Stimulated activated naive B cell treated with anti-CD40 and anti-IgM and Interleukin-4, amounts not matched to agents 10 μg/mL and 1 μg/mL and 100 μg/mL, for 72 hours (primary cell): ENCODE results near the gene RHBDL2.
"Not testable (repeated sequence)": the region's sequence is repeated elsewhere in the genome, so short reads cannot be mapped to it uniquely, and the experiment has no call there.

Experiments used
- ATAC-seq, 2 donors: fragments of 150-1000 bp; cut with Tn5 transposase; replicated peaks; 2 replicates each; pipeline ENCODE4 v1.10.0; 2021; ENCODE audit warnings: moderate library complexity in 1 of 2
- DNase-seq: peaks from one replicate; pipeline ENCODE4 v3.0.0; 2021
- H3K27ac Mint-ChIP-seq: one replicate; pipeline ENCODE4 v1.8.0; 2022; ENCODE audit warnings: mild to moderate bottlenecking, mixed read lengths
- H3K27me3 Mint-ChIP-seq, 2 donors: one replicate each; pipeline ENCODE4 v1.8.0; 2022; ENCODE audit warnings: mixed read lengths in 2 of 2
- H3K36me3 Mint-ChIP-seq, 2 donors: one replicate each; pipeline ENCODE4 v1.8.0; 2022; ENCODE audit warnings: mixed read lengths in 2 of 2, mild to moderate bottlenecking in 1 of 2
- H3K4me1 Mint-ChIP-seq, 2 donors: one replicate each; pipeline ENCODE4 v1.8.0; 2022; ENCODE audit warnings: mixed read lengths in 2 of 2, mild to moderate bottlenecking in 1 of 2
- H3K4me3 Mint-ChIP-seq, 2 donors: one replicate each; pipeline ENCODE4 v1.8.0; 2022; ENCODE audit warnings: mild to moderate bottlenecking in 2 of 2, mixed read lengths in 2 of 2, moderate library complexity in 1 of 2
- H3K9me3 Mint-ChIP-seq, 2 donors: one replicate each; pipeline ENCODE4 v1.8.0; 2022; ENCODE audit warnings: mixed read lengths in 2 of 2, mild to moderate bottlenecking in 1 of 2

The RHBDL2 gene

DNA sequence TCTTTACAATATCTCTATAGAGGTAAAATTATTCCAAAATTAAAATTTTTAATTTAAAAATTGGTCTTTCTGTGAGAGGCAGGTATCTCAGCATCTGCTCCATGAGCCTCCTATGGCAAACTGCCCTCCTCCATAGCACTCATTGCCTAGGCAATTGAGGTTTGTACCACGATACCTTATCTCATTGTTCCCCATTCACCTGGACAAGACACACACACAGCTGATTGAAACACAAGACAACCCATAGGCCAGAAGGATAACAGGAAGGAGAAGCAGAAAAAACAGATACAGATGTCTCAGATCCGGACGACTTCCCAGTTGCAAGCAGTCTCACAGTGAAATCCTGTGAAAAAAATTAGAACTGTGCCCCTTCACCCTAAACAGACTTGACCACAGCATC lies 24.3 kb downstream of the RHBDL2 start:
- Mint-ChIP-seq H3K4me1 (no peaks in the 10 kb centered on the region), H3K27me3 (no peaks in the 10 kb centered on the region), H3K4me3 (no peak overlapping the region), H3K27ac (no peak overlapping the region), H3K36me3 (peaks cover 0 to 2% of the 10 kb centered on the region in 2 donors), H3K9me3 (no peaks in the 10 kb centered on the region)
- DNase-seq (no peak), ATAC-seq (no peak)

GRCh38 chr1:38915352-38915948 lies 26.2 kb downstream of the RHBDL2 start:
- no peak for ATAC-seq
- DNase-seq = no peak
- no peaks in the 10 kb centered on the region for H3K4me1 Mint-ChIP-seq
- H3K9me3 Mint-ChIP-seq = no peaks in the 10 kb centered on the region
- no peak overlapping the region for H3K4me3 Mint-ChIP-seq
- no peaks in the 10 kb centered on the region for H3K27me3 Mint-ChIP-seq
- H3K27ac Mint-ChIP-seq = no peak overlapping the region
- H3K36me3 Mint-ChIP-seq = peaks cover 0 to 2% of the 10 kb centered on the region in 2 donors

GRCh38 chr1:38914908-38915307 lies 26.7 kb downstream of the RHBDL2 start:
- not testable (repeated sequence) for H3K9me3 Mint-ChIP-seq, H3K4me3 Mint-ChIP-seq, H3K36me3 Mint-ChIP-seq, H3K4me1 Mint-ChIP-seq, DNase-seq, ATAC-seq, H3K27me3 Mint-ChIP-seq, H3K27ac Mint-ChIP-seq

GRCh38 chr1:38908821-38909220 lies 32.8 kb downstream of the RHBDL2 start:
- no peaks in the 10 kb centered on the region for H3K27me3 Mint-ChIP-seq
- DNase-seq (no peak), ATAC-seq (no peak)
- H3K4me3 Mint-ChIP-seq = no peak overlapping the region
- no peaks in the 10 kb centered on the region for H3K4me1 Mint-ChIP-seq
- peaks cover 4% of the 10 kb centered on the region in 2 donors for H3K36me3 Mint-ChIP-seq
- peaks cover 0 to 3% of the 10 kb centered on the region in 2 donors for H3K9me3 Mint-ChIP-seq
- no peak overlapping the region for H3K27ac Mint-ChIP-seq

DNA sequence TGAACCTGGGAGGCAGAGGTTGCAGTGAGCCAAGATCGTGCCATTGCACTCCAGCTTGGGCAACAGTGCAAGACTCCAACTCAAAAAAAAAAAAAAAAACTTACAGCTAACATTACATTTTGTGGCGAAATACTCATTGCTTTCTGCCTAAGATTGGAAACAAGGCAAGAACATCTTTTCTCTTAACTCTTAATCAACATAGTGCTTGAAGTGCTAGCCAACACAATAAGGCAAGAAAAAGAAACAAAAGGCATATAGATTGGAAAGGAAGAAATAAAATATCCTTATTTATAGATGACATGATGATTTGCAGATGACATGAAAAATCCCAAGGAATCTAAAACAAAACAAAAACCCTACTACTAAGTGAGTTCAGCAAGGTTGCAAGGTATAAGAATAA lies 35.6 kb downstream of the RHBDL2 start:
- Mint-ChIP-seq H3K4me1 (no peaks in the 10 kb centered on the region), H3K27me3 (no peaks in the 10 kb centered on the region), H3K4me3 (no peak overlapping the region), H3K27ac (no peak overlapping the region), H3K9me3 (peaks cover 0 to 3% of the 10 kb centered on the region in 2 donors), H3K36me3 (peaks cover 4% of the 10 kb centered on the region in 2 donors)
- DNase-seq = no peak
- ATAC-seq = no peak

DNA sequence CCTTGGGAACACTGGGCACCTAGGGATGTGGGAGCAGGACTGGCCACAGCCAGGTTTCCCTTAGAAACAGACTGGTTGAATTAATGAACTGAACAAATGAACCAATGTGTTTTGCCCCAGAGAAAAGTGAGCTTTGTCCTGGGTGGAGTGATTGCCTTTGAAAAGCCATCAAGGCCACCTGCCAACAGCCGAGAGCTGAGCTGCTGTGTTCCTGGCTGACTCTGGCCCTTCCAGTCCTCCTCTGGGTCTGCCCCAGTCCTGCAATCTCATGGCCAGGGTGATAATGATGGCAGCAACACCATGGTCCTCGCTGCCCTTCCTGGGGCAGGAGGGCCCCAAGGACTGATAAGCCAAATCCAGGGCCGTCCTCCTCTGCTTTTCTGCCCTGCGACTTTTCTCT lies 42.1 kb downstream of the RHBDL2 start:
- H3K4me3 Mint-ChIP-seq = no peak overlapping the region
- H3K27ac Mint-ChIP-seq = no peak overlapping the region
- no peaks in the 10 kb centered on the region for H3K27me3 Mint-ChIP-seq
- ATAC-seq (no peak), DNase-seq (no peak)
- H3K36me3 Mint-ChIP-seq = no peaks in the 10 kb centered on the region
- no peaks in the 10 kb centered on the region for H3K4me1 Mint-ChIP-seq
- no peaks in the 10 kb centered on the region for H3K9me3 Mint-ChIP-seq

- ATAC-seq (no peak), DNase-seq (no peak)
- H3K36me3 Mint-ChIP-seq = peaks cover 0 to 2% of the 10 kb centered on the region in 2 donors
- H3K4me1 Mint-ChIP-seq = no peaks in the 10 kb centered on the region
- H3K27me3 Mint-ChIP-seq = no peaks in the 10 kb centered on the region
- H3K9me3 Mint-ChIP-seq = no peaks in the 10 kb centered on the region
- no peak overlapping the region for H3K4me3 Mint-ChIP-seq
- H3K27ac Mint-ChIP-seq = no peak overlapping the region
Measured at GRCh38 chr1:38898653-38899230, 42.9 kb downstream of the RHBDL2 start.

GRCh38 chr1:38896169-38896568 lies 45.5 kb downstream of the RHBDL2 start:
- Mint-ChIP-seq H3K9me3 (no peaks in the 10 kb centered on the region), H3K4me3 (no peak overlapping the region), H3K27me3 (no peaks in the 10 kb centered on the region), H3K4me1 (no peaks in the 10 kb centered on the region), H3K36me3 (peaks cover 2 to 5% of the 10 kb centered on the region in 2 donors), H3K27ac (no peak overlapping the region)
- ATAC-seq (no peak), DNase-seq (no peak)

DNA sequence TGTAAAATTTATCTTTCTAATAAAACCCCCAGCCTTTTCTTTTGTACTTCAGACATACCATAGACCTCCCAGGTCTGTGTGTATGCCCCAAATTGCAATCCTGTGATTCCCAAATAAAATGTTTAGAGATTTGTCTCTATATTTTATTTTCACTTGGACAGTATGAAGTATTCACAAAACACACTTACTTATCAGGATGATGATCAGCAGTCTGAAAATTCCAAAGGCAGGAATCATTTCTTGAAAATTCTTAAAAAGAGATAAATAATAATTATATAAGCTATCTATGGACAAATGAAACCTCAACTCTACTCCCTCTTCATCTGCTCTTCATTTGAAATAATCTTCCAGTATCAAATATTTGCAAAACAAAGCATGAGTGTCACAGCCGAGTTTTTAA lies 48.7 kb downstream of the RHBDL2 start:
- Mint-ChIP-seq H3K36me3 (peaks cover 2 to 5% of the 10 kb centered on the region in 2 donors), H3K27ac (no peak overlapping the region), H3K27me3 (no peaks in the 10 kb centered on the region), H3K9me3 (no peaks in the 10 kb centered on the region), H3K4me3 (no peak overlapping the region), H3K4me1 (no peaks in the 10 kb centered on the region)
- DNase-seq = no peak
- ATAC-seq = no peak

DNA sequence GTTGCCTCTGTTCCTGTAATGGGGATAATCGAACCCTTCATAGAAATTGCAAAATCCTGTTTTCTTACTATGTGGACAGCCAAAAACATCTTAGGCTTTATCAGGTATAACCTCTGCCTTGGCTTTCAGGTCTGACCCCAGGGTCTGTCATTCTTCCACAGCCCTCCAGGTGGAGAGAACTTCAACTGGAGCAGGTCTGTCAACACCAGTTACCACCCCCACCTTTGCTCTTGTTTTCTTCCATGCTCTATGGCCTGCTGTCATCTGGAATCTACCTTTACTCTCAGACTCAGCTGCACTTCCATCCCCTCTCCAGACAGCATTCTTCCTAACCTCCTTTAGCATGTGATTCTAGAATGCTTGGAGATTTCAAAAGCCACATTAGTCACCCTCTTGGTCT lies 49.9 kb downstream of the RHBDL2 start:
- H3K4me3 Mint-ChIP-seq = no peak overlapping the region
- DNase-seq = no peak
- H3K9me3 Mint-ChIP-seq = no peaks in the 10 kb centered on the region
- H3K36me3 Mint-ChIP-seq = peaks cover 2 to 5% of the 10 kb centered on the region in 2 donors
- H3K27me3 Mint-ChIP-seq = peaks cover 0 to 4% of the 10 kb centered on the region in 2 donors
- no peaks in the 10 kb centered on the region for H3K4me1 Mint-ChIP-seq
- no peak overlapping the region for H3K27ac Mint-ChIP-seq
- no peak for ATAC-seq

DNA sequence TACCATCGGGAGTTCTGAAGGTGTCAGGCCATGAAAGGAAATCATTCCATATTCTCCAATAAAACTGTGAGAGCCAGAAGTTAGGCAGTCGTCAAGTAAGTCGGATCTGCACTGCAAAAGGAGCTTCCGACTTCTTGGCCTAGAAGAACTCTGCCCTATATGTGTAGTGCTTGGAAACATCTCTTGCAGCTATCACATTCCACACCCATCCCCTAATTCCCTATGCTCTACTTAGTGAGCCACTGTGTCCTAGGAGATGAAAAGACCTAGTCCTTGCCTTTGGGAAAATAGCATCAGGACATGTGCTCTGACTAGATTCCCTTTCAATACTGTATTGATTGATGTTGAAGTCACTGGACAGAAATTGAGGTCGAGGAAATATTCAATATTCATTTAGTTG lies 52.0 kb downstream of the RHBDL2 start:
- peaks cover 0 to 4% of the 10 kb centered on the region in 2 donors for H3K27me3 Mint-ChIP-seq
- DNase-seq = no peak
- no peaks in the 10 kb centered on the region for H3K9me3 Mint-ChIP-seq
- H3K4me3 Mint-ChIP-seq = no peak overlapping the region
- ATAC-seq = no peak
- no peaks in the 10 kb centered on the region for H3K4me1 Mint-ChIP-seq
- no peak overlapping the region for H3K27ac Mint-ChIP-seq
- H3K36me3 Mint-ChIP-seq = peaks cover 2 to 5% of the 10 kb centered on the region in 2 donors

DNA sequence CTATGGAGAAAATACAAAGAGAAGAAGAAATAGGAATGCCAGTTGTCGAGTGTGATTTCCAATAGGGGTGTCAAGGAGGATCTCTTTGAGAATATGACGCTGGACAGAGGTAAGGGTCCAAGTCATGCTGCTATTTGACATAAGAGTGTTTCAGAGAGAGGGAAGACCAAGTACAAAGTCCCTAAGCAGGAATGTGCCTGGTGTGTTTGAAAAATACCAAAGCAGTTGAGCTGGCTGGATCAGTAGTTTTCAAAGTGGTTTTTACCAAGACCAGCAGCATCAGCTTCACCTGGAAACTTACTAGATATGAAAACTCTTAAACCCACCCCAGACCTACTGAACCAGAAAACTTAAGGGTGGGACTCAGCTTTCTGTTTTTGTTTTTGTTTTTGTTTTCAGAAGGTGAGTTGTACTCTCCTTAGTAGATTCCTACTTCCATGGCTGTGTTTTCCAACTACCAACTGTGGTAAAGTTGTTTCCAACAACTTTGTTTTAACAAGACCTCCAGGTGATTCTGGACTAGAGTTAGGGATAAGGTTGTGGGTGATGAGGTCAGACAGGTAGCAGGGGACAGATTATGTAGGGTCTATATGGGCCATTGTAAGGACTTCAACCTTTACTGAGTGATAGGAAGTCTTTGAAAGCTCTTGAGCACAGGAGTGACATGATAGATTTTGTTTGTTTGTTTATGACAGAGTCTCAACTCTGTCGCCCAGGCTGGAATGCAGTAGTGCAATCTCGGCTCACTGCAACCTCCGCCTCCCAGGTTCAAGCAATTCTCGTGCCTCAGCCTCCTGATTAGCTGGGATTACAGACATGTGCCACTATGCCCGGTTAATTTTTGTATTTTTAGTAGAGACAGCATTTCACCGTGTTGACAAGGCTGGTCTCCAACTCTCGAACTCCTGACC lies 53.0 kb downstream of the RHBDL2 start:
- no peak overlapping the region for H3K4me3 Mint-ChIP-seq
- no peak for DNase-seq
- peaks cover 0 to 4% of the 10 kb centered on the region in 2 donors for H3K27me3 Mint-ChIP-seq
- H3K36me3 Mint-ChIP-seq = peaks cover 0 to 5% of the 10 kb centered on the region in 2 donors
- no peaks in the 10 kb centered on the region for H3K4me1 Mint-ChIP-seq
- ATAC-seq = no peak
- no peak overlapping the region for H3K27ac Mint-ChIP-seq
- no peaks in the 10 kb centered on the region for H3K9me3 Mint-ChIP-seq

DNA sequence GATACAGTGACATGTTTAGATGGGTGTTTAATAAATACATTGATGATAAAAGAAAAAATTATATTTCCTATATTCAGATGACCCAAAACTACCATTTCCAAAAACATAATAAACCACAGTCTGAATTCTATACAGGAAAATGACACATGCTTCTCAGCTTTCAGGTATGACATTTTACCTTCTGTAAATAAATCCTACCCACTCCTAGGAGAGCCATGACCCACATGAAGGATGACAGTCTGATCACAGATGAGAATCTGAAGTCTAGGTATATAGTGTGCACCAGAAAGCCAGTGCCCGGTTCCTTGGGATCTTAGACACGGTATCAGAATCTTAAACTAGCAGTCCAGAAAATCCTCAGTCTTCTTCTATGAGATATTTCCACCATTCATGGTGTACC lies 56.5 kb downstream of the RHBDL2 start:
- no peaks in the 10 kb centered on the region for H3K9me3 Mint-ChIP-seq
- H3K27ac Mint-ChIP-seq = no peak overlapping the region
- H3K4me1 Mint-ChIP-seq = no peaks in the 10 kb centered on the region
- no peak overlapping the region for H3K4me3 Mint-ChIP-seq
- H3K36me3 Mint-ChIP-seq = no peaks in the 10 kb centered on the region
- no peak for DNase-seq
- peaks cover 0 to 4% of the 10 kb centered on the region in 2 donors for H3K27me3 Mint-ChIP-seq
- no peak for ATAC-seq

- Mint-ChIP-seq H3K4me1 (no peaks in the 10 kb centered on the region), H3K4me3 (no peak within 1 kb of the TSS), H3K9me3 (no peaks in the 10 kb centered on the region), H3K36me3 (no peaks in the 10 kb centered on the region), H3K27me3 (no peaks in the 10 kb centered on the region), H3K27ac (no peak within 1 kb of the TSS)
- DNase-seq = no peak
- ATAC-seq = no peak
Measured at GRCh38 chr1:38881487-38881886, 60.1 kb downstream of the RHBDL2 start, which contains the start of gene GJA9. GJA9 (minus strand) TSS chr1:38881587; CDS start chr1:38876098, 5,489 bp downstream.

DNA sequence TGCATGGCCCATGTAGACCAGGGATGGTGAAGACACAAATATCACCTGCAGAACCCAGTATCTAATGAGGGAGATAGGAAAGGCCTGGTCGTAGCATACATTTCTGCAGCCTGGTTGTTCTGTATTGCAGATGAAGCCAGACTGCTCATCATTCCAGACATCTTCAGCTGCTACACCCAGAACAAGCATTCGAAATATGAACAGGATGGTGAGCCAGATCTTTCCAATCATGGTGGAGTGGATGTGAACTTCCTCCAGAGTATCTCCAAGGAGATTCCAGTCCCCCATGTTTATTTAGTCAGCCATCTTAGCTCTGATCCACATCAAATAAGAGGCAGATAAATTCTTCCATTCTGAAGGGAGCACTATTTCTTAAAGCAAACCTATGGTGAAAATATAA lies 65.8 kb downstream of the RHBDL2 start:
- H3K4me1 Mint-ChIP-seq = peaks cover 10 to 22% of the 10 kb centered on the region in 2 donors
- DNase-seq (no peak), ATAC-seq (no peak)
- H3K9me3 Mint-ChIP-seq = no peaks in the 10 kb centered on the region
- H3K36me3 Mint-ChIP-seq = peaks cover 3 to 9% of the 10 kb centered on the region in 2 donors
- H3K27me3 Mint-ChIP-seq = no peaks in the 10 kb centered on the region
- no peak overlapping the region for H3K4me3 Mint-ChIP-seq
- H3K27ac Mint-ChIP-seq = no peak overlapping the region
